Measurements from ENCODE around the gene FOXP1.

DNA sequence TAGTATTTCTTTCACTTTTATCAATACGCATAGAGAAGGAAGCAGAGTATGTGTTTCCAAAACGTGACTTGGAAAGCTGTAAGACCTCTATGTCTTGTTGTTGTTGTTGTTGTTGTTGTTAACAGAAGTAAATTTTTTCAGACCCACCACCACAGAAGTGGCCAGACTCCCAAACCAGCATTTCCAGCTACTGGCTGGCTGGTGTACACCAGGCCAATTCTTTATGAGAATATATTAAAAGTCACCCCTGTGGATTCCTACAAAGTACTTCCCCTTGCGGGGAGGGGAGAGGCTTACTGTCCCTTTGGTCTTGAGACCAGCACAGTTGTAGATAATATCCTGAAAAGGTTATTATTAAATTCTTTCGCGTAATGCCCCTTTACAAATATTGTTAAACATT is 1.6 kb upstream of the FOXP1 start:
- TF ChIP-seq, protein P1, sequence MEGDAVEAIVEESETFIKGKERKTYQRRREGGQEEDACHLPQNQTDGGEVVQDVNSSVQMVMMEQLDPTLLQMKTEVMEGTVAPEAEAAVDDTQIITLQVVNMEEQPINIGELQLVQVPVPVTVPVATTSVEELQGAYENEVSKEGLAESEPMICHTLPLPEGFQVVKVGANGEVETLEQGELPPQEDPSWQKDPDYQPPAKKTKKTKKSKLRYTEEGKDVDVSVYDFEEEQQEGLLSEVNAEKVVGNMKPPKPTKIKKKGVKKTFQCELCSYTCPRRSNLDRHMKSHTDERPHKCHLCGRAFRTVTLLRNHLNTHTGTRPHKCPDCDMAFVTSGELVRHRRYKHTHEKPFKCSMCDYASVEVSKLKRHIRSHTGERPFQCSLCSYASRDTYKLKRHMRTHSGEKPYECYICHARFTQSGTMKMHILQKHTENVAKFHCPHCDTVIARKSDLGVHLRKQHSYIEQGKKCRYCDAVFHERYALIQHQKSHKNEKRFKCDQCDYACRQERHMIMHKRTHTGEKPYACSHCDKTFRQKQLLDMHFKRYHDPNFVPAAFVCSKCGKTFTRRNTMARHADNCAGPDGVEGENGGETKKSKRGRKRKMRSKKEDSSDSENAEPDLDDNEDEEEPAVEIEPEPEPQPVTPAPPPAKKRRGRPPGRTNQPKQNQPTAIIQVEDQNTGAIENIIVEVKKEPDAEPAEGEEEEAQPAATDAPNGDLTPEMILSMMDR (conservative IDR thresholded peaks at IDR 0.05; ENCODE audit: low read depth, low read length), result no peak
- no peak for TF ChIP-seq EZH2 (IDR thresholded peaks at IDR 0.05; ENCODE audit: borderline replicate concordance, low read depth, low read length, poor library complexity, severe bottlenecking)
